Measurements from ENCODE around the gene DPT. TPM values are rescaled to one million over a fixed set of nuclear protein-coding genes. Genes with fewer than 3 reads are reported as not detected.

DPT gene
- total RNA-seq, 4 donors from 2014 or later, result 21.3 to 81.5 (median 40.0) TPM

DNA sequence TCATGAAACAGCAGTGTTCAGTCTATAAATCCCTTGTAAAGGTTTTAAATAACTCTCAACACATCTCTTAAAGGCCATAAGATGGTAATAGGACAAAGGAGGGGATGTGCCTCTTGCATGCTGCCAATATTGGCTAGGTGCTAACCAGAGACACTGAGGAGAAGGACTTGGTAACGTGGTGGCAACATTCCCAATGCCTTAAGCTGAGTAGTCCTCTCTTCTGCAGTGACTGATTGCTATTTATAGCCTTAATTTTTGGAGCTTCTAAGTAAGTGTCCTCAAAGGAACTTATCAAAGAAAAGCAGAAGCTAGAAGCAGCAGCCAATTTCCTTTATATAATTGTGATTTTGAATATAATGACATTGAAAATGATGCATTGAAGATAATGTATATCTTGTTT lies 63.0 kb downstream of the DPT start:
- Histone ChIP-seq H3K27ac (no peak overlapping the region), H3K9me3 (no peaks in the 10 kb centered on the region), H3K36me3 (no peaks in the 10 kb centered on the region), H3K4me3 (no peak overlapping the region), H3K27me3 (no peaks in the 10 kb centered on the region), H3K4me1 (no peaks in the 10 kb centered on the region)
- 72 to 76% methylated on average over 1 of the region's 1 CpG for WGBS, 2 donors
- TF ChIP-seq, protein P1, sequence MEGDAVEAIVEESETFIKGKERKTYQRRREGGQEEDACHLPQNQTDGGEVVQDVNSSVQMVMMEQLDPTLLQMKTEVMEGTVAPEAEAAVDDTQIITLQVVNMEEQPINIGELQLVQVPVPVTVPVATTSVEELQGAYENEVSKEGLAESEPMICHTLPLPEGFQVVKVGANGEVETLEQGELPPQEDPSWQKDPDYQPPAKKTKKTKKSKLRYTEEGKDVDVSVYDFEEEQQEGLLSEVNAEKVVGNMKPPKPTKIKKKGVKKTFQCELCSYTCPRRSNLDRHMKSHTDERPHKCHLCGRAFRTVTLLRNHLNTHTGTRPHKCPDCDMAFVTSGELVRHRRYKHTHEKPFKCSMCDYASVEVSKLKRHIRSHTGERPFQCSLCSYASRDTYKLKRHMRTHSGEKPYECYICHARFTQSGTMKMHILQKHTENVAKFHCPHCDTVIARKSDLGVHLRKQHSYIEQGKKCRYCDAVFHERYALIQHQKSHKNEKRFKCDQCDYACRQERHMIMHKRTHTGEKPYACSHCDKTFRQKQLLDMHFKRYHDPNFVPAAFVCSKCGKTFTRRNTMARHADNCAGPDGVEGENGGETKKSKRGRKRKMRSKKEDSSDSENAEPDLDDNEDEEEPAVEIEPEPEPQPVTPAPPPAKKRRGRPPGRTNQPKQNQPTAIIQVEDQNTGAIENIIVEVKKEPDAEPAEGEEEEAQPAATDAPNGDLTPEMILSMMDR (IDR thresholded peaks at IDR 0.05), result no peak
- TF ChIP-seq POLR2A (IDR thresholded peaks at IDR 0.05) (no peak), EP300 (IDR thresholded peaks at IDR 0.05) (no peak)
- DNase-seq (ENCODE audit: low spot score in 2 of 2), result no peak

DNA sequence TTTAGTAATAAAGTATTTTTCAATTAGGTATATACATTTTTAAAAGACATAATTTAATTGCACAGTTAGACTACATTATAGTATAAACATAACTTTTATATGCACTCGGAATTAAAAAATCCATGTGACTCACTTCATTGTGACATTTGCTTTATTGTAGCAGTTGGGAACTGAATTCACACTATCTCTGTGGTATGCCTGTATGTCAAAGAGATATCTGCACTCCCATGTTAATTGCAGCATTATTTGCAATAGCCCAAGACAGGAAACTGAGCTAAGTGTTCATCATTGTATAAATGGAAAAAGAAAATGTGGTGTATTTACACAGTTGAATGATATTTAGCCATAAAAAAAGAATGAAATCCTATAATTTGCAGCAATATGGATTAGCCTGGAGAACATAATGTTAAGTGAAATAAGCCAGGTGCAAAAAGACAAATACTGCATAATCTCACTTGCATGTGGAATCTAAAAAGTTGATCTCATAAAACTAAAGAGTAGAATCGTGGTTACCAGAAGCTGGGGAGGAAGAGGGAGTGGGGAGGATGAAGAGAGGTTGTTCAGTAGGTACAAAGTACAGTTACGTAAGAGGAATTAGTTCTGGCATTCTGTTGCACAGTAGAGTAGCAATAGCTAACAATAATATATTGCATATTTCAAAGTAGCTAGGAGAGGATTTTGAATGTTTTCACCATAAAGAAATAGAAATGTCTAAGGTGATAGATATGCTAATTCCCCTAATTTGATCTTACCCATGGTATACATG lies 64.8 kb downstream of the DPT start:
- no peaks in the 10 kb centered on the region for H3K9me3 ChIP-seq
- DNase-seq (ENCODE audit: low spot score in 2 of 2), result no peak
- H3K27me3 ChIP-seq, result no peaks in the 10 kb centered on the region
- no peak overlapping the region for H3K27ac ChIP-seq
- TF ChIP-seq EP300 (IDR thresholded peaks at IDR 0.05) (no peak), POLR2A (IDR thresholded peaks at IDR 0.05) (no peak)
- TF ChIP-seq, protein P1 (IDR thresholded peaks at IDR 0.05), result no peak
- H3K36me3 ChIP-seq, result no peaks in the 10 kb centered on the region
- no peak overlapping the region for H3K4me3 ChIP-seq
- H3K4me1 ChIP-seq, result no peaks in the 10 kb centered on the region
- 61 to 65% methylated on average over 3 of the region's 3 CpGs for WGBS, 2 donors

DNA sequence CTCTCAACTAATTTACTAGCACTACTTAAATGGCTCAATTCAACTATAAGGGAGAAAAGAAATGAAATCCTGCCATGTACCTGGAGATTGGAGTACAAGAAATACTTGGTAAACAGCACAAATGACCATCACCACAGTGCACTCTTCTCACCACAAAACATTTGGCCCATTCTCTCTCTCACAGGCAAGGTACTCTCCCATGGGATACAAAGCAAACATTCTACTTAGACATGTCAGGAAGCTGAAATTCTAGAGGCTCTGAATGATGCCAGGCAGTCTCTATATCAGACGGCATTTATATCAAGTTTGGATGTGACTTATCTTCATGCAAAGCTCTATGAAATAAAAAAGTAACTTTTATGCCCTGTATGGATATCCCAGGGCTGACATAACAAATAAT lies 72.5 kb downstream of the DPT start:
- Histone ChIP-seq H3K4me1 (no peaks in the 10 kb centered on the region), H3K4me3 (no peak overlapping the region), H3K9me3 (no peaks in the 10 kb centered on the region), H3K36me3 (no peaks in the 10 kb centered on the region), H3K27ac (no peak overlapping the region), H3K27me3 (no peaks in the 10 kb centered on the region)
- WGBS, 2 donors, result 74 to 76% methylated on average over 1 of the region's 1 CpG
- TF ChIP-seq EP300 (IDR thresholded peaks at IDR 0.05) (no peak), POLR2A (IDR thresholded peaks at IDR 0.05) (no peak)
- TF ChIP-seq, protein P1 (IDR thresholded peaks at IDR 0.05), result no peak
- no peak for DNase-seq (ENCODE audit: low spot score in 2 of 2)

DNA sequence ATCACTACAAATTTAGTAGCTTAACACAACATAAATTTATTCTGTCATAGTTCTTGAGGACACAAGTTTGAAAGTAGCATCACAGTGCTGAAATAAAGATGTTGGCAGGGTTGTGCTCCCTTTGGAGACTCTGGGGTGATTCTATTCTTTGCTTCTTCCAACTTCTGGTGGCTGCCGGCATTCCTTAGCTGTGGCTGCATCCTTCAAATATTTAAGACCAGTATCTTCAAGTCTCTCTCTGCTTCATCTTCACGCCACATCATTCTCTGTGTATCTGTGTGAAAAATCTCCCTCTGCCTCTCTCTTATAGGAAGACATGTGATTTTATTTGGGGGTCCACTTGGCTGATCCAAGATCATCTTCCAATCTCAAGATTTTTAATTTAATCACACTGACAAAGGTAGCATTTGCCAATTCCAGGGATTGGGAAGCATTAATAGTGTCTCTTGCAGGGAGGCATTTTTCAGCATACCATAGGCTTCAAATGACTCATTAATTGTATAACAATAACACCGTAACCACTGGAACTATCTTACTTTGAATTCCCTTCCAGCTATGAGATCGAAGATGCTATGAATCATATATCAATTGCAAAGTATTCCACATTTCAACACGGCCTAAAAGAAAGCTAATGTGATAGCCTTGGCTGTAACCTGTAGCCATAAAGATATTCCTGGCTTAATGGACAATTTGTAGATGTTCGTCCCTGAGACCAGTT lies 74.6 kb downstream of the DPT start:
- no peak overlapping the region for H3K27ac ChIP-seq
- H3K36me3 ChIP-seq, result no peaks in the 10 kb centered on the region
- TF ChIP-seq POLR2A (IDR thresholded peaks at IDR 0.05) (no peak), EP300 (IDR thresholded peaks at IDR 0.05) (no peak)
- TF ChIP-seq, protein P1 (IDR thresholded peaks at IDR 0.05), result no peak
- no peaks in the 10 kb centered on the region for H3K27me3 ChIP-seq
- no peaks in the 10 kb centered on the region for H3K9me3 ChIP-seq
- no peak overlapping the region for H3K4me3 ChIP-seq
- no peaks in the 10 kb centered on the region for H3K4me1 ChIP-seq
- no peak for DNase-seq (ENCODE audit: low spot score in 2 of 2)
- 89 to 93% methylated on average over 6 of the region's 6 CpGs for WGBS, 2 donors

DNA sequence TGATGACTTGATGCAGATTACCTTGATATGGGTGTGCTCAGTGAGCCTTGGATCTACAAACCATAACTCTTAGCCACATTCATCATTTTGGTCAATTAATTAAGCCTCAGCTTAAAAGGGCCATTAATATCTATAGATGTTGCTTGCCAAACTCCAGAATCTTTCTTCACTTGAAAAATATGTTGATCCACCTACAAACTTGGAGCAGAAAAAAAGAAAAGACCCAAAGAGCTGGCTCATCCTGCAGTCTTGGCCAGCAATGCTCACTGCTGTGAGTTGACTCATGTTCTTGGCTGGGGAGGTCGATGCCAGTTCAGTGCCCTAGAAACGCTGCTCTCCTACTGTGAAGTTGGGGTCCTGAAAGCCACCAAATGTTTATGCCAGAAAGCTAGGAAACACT lies 75.4 kb downstream of the DPT start:
- DNase-seq (ENCODE audit: low spot score in 2 of 2), result no peak
- H3K4me1 ChIP-seq, result no peaks in the 10 kb centered on the region
- no peak overlapping the region for H3K4me3 ChIP-seq
- no peak for TF ChIP-seq EP300 (IDR thresholded peaks at IDR 0.05)
- no peak for TF ChIP-seq POLR2A (IDR thresholded peaks at IDR 0.05)
- TF ChIP-seq, protein P1 (IDR thresholded peaks at IDR 0.05), result no peak
- H3K27me3 ChIP-seq, result no peaks in the 10 kb centered on the region
- H3K36me3 ChIP-seq, result no peaks in the 10 kb centered on the region
- H3K27ac ChIP-seq, result no peak overlapping the region
- H3K9me3 ChIP-seq, result no peaks in the 10 kb centered on the region
- 50 to 52% methylated on average over 2 of the region's 2 CpGs for WGBS, 2 donors
